Measurements from ENCODE around the gene DTNA. TPM values are rescaled to one million over a fixed set of nuclear protein-coding genes. Genes with fewer than 3 reads are reported as not detected.

Gene DTNA
- total RNA-seq, 4 donors from 2014 or later = 22.7 to 60.5 (median 43.7) TPM

GRCh38 chr18:34886177-34886576 is 176.1 kb downstream of the DTNA start:
- ATAC-seq (ENCODE audit: low FRiP score) = no peak
- TF ChIP-seq, protein P1, sequence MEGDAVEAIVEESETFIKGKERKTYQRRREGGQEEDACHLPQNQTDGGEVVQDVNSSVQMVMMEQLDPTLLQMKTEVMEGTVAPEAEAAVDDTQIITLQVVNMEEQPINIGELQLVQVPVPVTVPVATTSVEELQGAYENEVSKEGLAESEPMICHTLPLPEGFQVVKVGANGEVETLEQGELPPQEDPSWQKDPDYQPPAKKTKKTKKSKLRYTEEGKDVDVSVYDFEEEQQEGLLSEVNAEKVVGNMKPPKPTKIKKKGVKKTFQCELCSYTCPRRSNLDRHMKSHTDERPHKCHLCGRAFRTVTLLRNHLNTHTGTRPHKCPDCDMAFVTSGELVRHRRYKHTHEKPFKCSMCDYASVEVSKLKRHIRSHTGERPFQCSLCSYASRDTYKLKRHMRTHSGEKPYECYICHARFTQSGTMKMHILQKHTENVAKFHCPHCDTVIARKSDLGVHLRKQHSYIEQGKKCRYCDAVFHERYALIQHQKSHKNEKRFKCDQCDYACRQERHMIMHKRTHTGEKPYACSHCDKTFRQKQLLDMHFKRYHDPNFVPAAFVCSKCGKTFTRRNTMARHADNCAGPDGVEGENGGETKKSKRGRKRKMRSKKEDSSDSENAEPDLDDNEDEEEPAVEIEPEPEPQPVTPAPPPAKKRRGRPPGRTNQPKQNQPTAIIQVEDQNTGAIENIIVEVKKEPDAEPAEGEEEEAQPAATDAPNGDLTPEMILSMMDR (IDR thresholded peaks at IDR 0.05) = no peak
- DNase-seq (ENCODE audit: low spot score) = no peak

GRCh38 chr18:34887881-34888580 is 177.9 kb downstream of the DTNA start:
- TF ChIP-seq, protein P1 (IDR thresholded peaks at IDR 0.05) = no peak
- no peak for DNase-seq (ENCODE audit: low spot score)
- ATAC-seq (ENCODE audit: low FRiP score) = no peak

DNA sequence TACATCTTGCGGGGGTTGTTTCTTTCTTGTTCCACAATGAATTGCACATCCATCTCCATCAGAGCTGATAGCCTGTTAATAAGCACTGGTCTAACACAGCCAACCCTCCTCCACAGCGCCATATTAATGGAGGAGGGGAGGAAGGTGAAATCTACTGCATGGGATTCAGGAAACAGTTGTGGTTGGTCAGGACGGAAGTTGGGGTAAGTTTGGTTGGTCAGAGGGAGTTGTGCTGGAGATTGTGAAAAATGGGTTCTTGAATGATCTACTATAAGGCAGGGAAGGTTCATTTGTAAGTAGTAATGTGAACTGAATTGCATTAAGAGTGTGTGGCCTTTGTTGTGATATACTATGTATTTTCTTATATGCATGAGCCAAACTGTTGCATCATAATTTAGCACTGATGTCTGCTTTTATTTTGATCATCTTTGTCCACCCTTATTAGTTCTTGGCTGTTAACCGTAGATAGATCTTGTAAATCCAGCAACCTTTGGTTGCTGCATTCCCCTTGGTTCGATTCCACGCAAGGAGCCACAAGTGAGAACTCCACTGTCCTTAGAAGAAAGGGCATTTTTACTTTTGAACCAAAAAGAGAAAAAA is 180.5 kb downstream of the DTNA start:
- ATAC-seq (ENCODE audit: low FRiP score) (no peak), DNase-seq (ENCODE audit: low spot score) (no peak)
- TF ChIP-seq, protein P1 (IDR thresholded peaks at IDR 0.05) = no peak

GRCh38 chr18:34892379-34892778 is 182.3 kb downstream of the DTNA start:
- ATAC-seq (ENCODE audit: low FRiP score) = no peak
- no peak for DNase-seq (ENCODE audit: low spot score)

DNA sequence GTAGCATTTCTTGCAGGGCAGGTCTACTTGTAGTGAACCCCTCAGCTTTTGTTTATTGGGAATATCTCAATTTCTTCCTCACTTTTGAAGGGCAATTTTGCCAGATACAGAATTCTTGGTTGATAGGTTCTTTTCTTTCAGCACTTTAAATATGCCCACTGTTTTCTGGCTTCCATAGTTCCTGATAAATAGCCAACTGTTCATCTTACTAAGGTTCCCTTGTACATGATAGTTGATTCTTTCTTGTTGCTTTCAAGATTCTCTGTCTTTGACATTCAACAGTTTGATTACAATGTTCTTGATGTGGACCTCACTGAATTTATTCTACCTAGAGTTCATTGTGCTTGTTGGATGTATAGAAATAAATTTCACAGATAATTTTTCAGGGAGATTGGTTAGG is 183.1 kb downstream of the DTNA start:
- ATAC-seq (ENCODE audit: low FRiP score) (no peak), DNase-seq (ENCODE audit: low spot score) (no peak)
- TF ChIP-seq, protein P1 (IDR thresholded peaks at IDR 0.05) = no peak

More at GRCh38 chr18:34892379-34892778, 182.3 kb downstream of the DTNA start:
- TF ChIP-seq, protein P1 (IDR thresholded peaks at IDR 0.05) = no peak

DNA sequence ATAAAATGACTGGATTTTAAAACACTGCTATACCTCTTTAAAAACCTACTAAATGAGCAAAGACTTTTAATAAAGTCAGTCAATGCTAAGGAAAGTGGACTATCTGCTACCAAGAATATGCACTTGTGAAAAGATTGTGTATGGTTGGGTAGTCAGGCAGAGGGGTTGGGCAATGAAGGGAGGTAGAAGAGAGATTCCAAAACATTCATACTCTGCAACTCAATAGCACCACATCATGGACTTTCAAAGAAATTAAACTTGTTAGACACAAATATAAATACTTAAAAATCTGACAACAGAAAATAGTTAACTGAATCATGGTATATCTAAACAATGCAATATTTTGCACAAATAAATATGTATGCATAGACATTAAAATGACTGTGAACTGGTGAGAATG is 191.2 kb downstream of the DTNA start:
- ATAC-seq (ENCODE audit: low FRiP score) = no peak
- DNase-seq (ENCODE audit: low spot score) = no peak

More for the DNA sequence above, 191.2 kb downstream of the DTNA start:
- TF ChIP-seq, protein P1 (IDR thresholded peaks at IDR 0.05) = no peak
